HG03135 (cell line): ENCODE measurements around the gene APMAP.
"Not testable (repeated sequence)": the region's sequence is repeated elsewhere in the genome, so short reads cannot be mapped to it uniquely, and the experiment has no call there.

Experiments used
- ATAC-seq: cut with Tn5 transposase; IDR thresholded peaks from one replicate; pipeline ENCODE4 v1.9.1; 2021; ENCODE audit warnings: mild to moderate bottlenecking, moderate library complexity; ENCODE audit not compliant: unreplicated experiment

The APMAP gene

DNA sequence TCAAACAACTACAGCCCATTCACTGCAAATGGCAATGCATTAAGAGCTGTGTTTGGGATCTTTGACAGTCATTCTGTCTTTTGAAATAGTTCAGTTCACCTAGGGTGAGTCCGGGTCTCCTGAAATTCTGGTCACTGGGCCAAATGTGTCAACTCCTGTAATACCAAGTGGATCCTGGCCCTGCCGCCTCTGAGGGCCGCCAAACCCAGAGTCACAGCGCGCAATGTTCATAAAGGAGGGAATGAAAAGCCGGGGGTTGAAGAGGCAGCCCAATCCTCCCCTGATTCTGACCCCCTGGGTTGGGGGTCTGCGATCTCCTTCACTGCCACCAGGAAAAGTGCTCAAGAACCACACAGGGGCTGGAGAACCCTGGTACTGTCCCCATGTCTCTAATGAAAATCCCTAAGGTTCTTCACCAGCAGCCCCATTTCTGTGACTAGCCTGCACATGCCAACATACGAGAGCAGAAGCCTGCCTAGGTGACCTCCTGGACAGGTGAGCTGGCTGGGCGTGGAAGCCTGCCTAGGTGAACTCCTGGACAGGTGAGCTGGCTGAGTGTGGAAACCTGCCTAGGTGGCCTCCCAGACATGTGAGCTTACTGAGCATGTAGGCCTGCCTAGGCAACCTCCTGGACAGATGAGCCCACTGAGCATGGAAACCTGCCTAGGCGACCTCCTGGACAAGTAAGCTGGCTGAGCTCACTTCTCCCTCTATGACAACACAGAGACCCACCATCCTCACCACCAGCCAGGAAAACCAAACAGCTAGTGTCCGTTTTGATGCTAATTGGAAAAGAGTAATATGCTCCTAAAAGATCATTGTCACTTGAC is 16.1 kb upstream of the APMAP start:
- no peak for ATAC-seq

DNA sequence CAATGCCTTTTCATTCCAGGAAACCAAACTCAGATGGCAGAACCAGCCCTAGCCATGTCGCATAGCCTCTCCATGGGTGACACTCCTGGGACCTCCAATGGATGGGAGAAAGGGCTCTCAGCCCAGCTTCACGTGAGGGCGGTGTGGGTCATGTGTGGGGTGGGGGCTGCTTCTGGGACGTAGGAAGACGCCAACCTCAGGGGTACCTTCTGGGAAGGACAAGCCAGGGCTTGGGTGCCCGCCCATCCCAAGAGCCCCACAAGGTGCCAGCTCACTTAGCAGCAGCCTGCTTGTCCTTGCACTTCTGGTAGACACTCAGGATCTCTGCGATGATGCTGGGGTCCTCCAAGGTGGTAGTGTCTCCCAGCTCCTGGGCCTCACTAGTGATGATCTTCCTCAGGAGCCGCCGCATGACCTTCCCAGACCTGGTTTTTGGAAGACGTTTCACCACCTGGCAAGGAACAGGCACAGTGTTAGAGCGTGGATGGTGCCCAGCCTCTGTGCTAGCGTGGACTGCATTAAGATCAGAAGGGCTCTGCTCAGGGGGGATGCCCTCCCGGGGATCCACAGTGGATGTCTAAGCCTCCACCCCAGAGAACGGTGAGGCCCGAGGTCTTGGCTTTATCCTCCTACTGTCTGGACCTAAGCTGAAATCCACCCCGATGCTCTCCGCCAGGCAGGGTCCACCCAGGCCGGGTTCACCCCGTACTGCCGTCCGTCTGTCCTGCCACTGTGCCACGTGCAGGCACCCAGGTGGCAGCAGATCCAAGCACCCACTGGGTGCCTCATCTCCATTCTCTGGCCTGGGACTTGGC is 15.1 kb upstream of the APMAP start:
- no peak for ATAC-seq

DNA sequence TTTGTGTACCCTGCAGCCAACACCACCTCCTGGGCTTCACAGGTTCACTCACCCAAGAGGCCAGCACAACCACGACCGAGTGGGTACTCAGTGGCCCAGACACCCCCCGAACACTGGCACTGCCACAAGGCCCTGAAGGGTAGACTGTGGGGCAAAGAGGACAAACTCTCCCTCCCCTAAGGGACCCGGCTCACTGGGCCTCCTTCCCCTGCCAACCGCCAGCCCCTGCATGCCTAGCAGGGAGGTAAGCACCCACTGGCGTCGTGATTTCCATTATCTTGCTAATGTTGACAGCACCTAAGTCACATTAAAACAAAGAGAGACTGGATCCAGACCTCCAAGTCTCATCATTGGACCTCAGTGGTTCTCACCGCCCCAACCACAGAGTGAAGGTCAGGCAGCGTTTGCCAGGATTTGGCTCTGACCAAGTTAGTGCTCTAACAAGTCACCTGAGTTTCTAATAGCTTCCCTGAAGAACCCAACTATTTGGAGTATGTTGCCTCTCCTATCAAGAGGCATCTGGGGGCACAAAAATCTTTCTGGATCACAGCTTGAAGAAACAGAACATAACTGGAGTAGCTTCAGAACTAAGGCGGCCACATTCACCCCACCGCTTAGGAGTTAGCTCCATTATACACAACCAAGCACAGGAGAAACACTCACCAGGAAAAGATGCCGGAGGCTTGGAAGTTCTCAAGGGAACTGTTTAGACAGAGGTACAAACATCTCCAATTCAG is 14.0 kb upstream of the APMAP start:
- no peak for ATAC-seq

DNA sequence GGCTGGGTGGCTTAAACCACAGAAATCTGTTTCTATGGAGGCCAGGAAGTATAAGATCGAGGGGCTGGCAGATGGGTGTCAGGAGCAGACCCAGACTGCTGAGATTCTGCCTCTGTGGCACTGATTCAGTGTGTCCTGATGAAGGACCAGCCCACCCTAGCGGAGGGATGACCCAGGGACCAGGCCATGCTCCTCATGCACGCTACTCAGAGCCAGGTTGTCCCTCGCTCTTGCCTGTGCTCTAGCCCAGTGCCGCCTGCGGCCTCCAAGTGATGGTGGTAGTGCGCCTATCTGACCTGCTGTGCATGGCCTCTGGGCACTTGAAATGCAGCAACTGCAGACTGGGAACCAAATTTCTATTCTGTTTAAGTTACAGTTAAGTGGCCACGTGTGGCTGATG is 13.1 kb upstream of the APMAP start:
- no peak for ATAC-seq

DNA sequence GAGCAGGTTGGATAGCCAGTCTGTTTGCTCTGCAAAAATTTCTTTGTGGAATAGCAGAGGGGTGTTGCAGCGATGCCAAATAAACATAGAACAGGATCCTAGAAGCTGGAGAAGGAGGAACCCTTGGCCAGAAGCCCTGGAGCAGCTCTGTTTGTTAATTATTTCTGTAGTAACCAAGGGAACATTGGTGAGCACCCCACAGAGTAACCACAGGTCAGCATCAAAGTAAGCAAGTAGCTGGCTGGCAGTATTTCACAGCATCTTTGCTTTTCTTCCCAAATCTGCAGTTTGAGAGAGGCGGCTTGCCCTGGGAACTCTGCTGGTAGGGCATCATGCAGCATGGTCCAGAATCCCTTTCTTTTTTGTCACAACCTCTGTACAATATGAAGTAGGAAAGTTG is 12.7 kb upstream of the APMAP start:
- ATAC-seq, result no peak

DNA sequence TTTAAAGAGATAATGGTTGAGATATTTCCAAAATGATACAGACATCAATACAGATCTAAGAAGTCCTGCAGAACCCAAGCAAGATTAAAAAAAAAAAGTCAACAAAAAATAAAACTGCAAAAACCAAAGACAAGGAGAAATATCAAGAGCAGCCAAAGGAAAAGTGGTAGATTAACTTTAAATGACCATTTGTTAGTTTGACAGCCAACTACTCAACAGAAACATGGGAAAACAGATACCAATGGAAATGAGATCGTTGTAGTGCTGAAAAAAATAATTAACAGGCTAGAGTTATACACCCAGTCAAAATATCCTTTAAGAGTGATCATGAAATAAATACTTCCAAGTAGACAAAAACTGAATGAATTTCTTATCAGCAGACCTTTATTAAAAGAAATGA is 10.5 kb upstream of the APMAP start:
- no peak for ATAC-seq

DNA sequence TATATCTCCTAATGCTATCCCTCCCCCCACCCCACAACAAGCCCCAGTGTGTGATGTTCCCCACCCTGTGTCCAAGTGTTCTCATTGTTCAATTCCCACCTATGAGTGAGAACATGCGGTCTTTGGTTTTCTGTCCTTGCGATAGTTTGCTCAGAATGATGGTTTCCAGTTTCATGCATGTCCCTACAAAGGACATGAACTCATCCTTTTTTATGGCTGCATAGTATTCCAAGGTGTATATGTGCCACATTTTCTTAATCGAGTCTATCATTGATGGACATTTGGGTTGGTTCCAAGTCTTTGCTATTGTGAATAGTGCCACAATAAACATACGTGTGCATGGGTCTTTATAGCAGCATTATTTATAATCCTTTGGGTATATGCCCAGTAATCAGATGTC is 8.8 kb upstream of the APMAP start:
- not testable (repeated sequence) for ATAC-seq

DNA sequence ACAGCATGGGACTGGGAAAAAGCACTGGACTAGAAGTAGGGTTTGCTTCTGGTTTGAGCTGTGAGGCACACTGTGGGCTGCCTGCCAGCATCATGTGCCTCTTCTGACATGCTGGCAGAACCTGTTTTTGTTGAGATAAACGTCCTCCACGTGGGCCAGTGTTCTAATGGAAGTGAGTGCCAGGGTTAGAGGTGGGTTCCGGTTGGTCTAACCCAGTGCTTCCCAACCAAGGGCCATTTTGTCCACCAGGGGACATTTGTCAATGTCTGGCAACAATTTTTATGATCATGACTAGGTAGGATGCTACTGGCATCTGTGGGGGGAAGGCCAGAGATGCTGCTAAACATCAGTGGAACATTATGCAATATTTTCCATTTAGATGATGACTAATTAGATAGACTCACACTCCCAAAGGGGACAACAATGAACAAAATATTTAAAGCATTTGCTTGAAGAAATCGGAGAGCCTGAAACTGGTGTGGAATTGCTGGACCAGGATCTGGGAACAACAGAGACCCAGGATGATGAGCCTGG is 7.8 kb upstream of the APMAP start:
- no peak for ATAC-seq

DNA sequence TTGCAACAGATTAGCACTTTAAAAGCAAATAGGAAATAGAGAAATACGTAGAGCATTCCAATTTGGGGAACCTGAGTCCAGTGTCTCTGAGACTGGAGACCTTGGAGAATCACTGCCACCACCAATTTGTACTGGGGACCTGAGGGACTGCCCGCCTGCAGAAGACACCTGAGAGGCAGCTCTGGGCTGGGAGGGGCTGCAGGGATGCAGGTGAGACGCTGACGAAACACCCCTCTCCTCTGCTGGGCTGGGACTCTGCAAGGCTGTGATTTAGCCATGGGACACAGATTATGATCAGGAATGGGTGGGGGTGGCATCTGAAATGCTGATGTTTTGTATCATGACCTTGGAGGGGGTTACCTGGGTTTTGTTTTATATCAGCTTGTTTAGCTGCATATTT is 7.0 kb upstream of the APMAP start:
- no peak for ATAC-seq

DNA sequence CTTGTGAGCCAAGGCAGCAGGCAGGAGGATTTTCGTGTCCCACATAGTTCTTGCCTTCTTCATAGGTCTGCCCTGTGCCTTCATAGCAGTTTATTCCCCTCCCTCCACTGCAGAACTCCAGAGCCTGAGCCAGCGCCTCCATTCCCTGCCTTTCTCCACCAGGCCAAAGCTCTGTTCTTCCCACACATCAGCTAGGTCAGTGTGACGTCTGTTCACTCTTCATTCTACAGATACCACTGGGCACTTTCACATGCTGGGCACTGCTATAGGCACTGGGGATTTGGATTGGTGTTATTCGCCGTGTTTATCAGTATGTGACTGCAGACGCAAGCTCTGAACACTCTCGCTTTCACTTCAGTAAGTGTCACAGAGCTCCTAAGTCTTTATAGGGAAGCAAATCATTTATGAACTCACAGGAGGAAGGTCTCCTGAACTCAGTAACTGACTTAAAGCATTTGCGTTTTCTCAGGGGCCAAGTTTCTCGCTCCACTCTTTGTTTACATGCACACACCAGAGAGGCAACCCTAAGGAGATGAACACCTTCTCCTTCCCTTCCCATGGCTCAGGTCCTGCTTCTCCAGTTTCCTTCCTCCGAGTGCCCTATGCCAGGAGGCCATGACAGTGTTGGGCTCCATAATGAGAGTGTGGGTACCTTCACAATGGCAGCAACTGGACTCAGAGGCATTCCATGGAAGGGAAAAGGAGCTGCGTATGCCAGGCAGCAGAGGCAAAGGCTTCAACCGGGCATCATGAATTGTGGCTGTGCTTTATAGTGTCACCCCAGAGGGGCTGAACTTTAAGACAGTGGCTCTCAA is 6.3 kb upstream of the APMAP start:
- no peak for ATAC-seq

DNA sequence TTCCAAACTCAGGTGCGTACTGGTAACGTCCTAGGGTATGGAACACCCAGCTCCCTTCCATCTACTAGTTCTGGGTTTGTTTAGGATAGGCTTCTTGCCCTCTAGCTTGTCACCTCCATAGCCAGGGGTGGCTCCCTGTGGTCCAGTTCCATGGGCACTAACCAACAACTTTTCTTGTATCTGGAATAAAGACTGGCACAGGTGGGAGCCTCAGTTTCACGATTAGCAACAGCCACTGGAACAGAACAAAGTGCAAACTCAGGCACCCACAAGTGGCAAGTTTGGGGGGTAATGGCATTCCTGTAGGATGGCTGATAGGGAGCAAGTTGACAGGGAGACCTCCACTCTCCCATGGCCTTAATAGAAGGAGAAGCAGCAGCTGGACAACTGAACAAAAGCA is 5.6 kb upstream of the APMAP start:
- no peak for ATAC-seq

DNA sequence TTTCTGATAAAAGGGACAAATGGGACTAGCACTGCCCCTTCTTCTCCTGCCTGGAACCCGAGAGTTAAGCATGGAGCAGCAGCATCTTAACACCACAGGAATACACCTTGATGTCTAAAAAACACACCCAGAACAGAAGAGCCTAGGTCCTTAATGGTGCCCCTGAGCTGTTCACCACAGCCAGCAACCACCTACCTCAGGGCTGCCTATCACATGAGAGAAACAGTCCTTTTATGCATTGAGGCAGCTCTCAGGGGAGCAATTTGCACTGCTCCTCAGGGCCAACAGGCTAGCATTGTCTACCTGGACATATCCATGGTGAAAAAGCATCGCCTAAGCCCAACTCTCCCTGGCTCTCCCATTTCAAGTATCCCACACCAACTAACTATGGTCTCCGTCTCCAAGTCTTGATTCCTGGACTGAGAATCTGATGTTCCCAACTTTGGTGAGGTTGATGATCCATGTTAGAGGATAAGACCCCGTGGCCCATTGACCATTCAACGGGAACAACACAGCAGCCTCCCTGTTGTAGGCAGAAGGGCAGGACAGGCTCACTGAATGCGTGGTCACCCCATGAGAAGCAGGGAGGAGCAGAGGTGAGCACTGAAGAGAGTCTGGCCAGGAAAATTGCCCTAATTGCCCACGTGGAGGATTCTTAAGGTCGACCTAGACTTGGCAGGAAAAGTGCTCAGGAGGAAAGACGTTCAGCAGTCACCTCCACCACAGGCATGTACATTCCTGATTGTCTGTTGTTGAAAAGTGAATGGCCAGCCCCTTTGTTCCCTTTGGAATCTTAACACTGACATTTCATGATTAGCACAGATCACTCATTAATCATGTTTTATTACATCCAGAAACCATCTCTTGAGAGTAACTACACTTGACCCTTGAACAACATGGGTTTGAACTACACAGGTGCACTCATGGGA is 4.2 kb upstream of the APMAP start:
- ATAC-seq, result no peak

DNA sequence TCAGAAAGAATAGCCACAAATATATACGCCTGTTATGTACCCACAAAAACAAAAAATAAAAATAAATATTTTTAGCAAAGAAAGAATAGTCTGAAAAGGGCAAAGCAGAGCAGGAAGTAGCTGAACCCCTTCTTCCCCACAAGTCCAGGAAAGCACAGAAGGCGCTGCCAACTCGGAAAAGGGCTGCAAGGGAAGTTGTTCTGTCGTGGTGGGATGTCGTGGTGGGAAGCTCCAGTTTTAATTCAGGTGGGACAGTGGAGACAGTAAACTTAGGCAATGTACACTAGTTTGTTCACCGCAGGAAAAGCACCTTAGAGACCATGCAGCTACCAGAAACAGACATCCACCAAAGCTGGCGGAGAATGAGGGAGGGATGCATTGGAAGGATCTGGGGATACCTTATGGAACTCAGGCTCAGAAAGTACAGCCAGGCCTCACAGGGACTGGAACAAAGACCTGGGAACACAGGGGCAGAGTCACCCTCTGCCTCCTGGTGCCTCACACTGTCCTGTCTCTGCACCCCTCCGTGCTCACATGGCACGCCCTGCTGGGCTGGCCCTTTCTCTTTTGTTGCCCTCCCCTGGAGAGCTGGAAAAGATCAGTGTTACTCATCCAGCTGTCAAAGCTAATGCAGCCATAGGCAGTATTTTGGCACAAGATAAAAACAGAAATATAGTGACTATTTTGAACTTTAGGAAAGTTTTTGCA is 3.3 kb upstream of the APMAP start:
- ATAC-seq, result no peak

DNA sequence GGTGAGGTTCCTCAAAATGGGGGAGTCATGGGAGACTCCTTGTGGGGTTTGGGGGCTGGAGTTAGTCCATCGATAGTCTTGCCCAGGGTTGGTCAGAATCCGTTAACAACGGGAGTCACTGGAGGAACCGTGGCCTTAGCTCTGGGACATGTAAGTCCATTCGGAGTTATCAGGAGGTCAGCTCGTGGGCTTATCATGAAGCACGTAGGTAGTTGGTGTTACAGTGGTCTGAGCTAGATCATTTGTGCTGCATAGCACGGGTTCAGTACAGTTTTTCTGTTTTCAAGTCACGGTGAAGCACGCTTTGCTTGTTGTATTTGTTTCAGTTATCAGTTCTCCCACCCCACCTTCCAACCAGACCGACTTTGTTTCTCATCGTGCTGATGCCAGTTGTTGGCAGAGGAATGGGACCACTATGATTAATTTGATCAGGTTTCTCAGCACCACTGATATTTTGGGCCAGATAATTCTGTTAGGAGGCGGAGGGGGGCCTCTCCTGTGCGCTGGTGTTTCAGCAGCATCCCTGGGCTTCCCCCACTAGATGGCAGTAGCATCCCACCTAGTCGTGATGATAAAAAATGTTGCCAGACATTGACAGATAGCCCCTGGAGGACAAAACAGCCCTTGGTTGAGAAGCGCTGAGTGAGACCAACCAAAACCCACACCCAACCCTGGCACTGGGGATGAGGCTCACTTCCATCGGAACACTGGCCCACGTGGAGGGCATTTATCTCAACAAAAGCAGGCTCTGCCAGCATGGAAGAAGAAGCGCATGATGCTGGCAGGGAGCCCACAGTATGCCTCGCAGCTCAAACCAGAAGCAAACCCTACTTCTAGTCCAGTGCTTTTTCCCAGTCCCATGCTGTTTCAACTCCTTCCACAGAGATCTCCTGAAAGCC is 2.2 kb upstream of the APMAP start:
- ATAC-seq, result no peak

DNA sequence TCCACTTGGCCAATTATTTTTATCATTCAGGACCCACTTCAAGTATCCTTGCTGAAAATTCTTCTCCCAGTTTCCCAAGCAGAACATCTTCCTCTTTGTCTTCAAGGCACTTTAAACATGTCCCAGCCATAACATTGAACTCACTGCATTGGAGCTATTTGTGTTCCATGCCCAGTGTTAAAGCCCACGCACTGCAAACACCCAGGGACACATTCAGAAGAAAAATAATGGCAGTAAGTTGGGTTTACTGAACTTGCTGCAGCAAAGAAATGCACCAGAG is 1.6 kb upstream of the APMAP start:
- ATAC-seq, result no peak

DNA sequence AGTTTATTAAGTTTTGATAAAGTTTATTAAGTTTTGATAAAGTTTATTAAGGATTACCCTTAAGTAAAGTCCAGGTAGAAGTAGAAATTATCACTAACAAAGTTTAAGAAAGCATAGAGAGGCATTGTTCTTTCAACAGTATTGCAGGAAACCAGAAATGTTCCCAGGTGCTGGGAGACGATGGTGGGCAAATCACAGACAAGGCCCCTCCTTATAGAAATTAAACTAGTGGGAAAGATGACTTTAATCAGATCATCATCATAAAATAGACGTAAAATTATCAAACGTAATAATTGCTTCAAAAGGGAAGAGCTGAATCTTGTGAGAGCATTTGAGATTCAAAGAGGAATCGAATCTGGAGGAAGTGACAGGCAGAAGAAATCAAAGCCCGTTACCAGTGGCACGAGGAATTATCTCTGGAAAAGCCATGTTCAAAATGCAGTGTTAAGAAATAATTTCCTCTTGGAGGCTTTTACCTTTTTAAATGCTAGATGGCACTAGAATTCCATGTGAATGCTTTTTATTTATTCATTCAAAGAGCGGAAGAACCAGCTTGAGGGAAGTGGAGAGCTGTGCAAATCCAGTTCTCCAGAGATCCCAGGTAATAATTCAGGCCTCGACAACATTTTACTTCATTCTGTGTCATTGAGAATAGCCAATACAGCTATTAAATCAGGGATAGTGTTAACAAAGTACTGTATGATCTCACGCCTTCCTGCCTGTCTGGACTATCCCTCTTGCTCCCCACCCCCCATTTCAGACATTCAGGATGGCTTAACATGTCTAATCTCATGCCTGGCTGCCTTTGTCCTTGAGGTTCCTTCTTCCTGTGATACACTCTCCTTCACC is 1.0 kb upstream of the APMAP start:
- ATAC-seq, result no peak

DNA sequence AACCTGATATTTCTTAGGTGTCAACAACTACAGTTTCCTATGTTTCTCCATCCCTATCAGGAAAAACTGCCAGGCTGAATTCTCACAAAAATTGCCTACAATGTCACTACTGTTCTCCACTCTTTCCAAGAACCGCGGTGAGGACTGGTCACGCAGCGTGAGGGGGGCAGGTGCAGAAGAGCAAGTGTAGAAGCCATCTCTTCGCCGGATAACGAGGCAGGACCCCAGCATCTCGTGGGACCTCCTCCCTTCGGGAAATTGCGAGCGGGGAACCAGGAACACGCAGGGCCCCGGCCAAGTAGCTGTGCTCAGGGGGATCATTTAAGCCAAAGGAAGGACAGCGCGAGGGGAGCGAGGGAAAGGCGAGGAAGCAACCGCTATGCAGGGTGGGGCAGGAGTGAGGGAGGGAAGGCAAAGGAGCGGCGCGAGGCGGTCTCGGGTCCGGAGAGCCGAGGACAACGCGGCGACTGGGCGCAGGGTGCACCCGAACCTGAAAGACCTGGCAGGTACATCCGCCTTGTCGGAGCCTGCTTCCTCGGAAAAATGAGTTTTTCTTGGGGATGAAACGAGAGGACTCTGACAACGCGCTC is 559 bp downstream of the APMAP start:
- peak; percentile 24 for ATAC-seq
